B cell (primary cell): ENCODE measurements around the gene ZNF835. TPM values are rescaled to one million over a fixed set of nuclear protein-coding genes. Genes with fewer than 3 reads are reported as not detected.

Source experiments
- ATAC-seq: fragments of 200-7000 bp; cut with Tn5 transposase; one replicate; pipeline ENCODE4 v1.10.0; 2021; ENCODE audit warnings: low read depth, mild to moderate bottlenecking, moderate number of reproducible peaks, moderate library complexity
- CTCF ChIA-PET: fragments of 350-600 bp; sonication (Branson Sonifier 250); formaldehyde crosslinking; loops from one replicate; lab custom pipeline; 2021; ENCODE audit warnings: antibody characterized with exemption, inconsistent platforms; lab: Charles Lee
- POLR2A ChIA-PET: fragments of 350-600 bp; sonication (Branson Sonifier 250); formaldehyde crosslinking; loops from one replicate; lab custom pipeline; 2021; ENCODE audit warnings: antibody characterized with exemption; lab: Charles Lee
- DNase-seq: peaks from one replicate; pipeline ENCODE4 v3.0.0; 2013
- H2AFZ ChIP-seq: 2 replicates; pipeline ENCODE4 v1.6.1; 2012; ENCODE audit warnings: mild to moderate bottlenecking, low read depth, low read length; ENCODE audit not compliant: insufficient read depth, poor library complexity, severe bottlenecking
- H3K27ac ChIP-seq, 2 donors: 1 replicate in 1 of 2; 2 replicates in 1 of 2; pipeline ENCODE4 v1.5.1; 2012 to 2013; ENCODE audit warnings: low read length in 2 of 2, mild to moderate bottlenecking in 2 of 2, moderate library complexity in 1 of 2
- H3K27me3 ChIP-seq, 4 experiments: fragments of 200-600 bp in 1 of 4; sonication (generic) in 1 of 4; replicated peaks in 1 of 4; 1 replicate in 2 of 4; 2 replicates in 2 of 4; pipeline versions ENCODE4 v1.6.1 to v1.7.0; 2013 to 2016; ENCODE audit warnings: low read length in 3 of 4, mild to moderate bottlenecking in 2 of 4, mixed read lengths in 1 of 4, moderate library complexity in 1 of 4; ENCODE audit not compliant: insufficient read depth in 4 of 4, control insufficient read depth in 3 of 4; ENCODE audit errors: control extremely low read depth in 1 of 4
- H3K36me3 ChIP-seq, 2 experiments: replicated peaks in 1 of 2; 1 replicate in 1 of 2; 2 replicates in 1 of 2; pipeline versions ENCODE4 v1.6.1 to v1.7.1; 2013; ENCODE audit warnings: low read length in 1 of 2; ENCODE audit not compliant: insufficient read depth in 2 of 2, control insufficient read depth in 1 of 2; ENCODE audit errors: control extremely low read depth in 1 of 2, extremely low read depth in 1 of 2
- H3K4me1 ChIP-seq, 2 donors: fragments of 200-600 bp in 1 of 2; sonication (generic) in 1 of 2; 1 replicate in 1 of 2; 2 replicates in 1 of 2; pipeline versions ENCODE4 v1.5.1 to v1.6.1; 2013 to 2017; ENCODE audit warnings: low read length in 2 of 2; ENCODE audit not compliant: control insufficient read depth in 2 of 2, insufficient read depth in 2 of 2
- H3K4me2 ChIP-seq: replicated peaks from 2 replicates; pipeline ENCODE3; 2012; ENCODE audit warnings: mild to moderate bottlenecking, low read depth, low read length; ENCODE audit not compliant: poor library complexity, severe bottlenecking
- H3K4me3 ChIP-seq, 5 experiments: fragments of 200-600 bp in 1 of 5; sonication (generic) in 1 of 5; 1 replicate in 3 of 5; 2 replicates in 2 of 5; pipeline versions ENCODE4 v1.5.1 to v1.7.0; 2011 to 2016; ENCODE audit warnings: low read length in 4 of 5, mild to moderate bottlenecking in 4 of 5, low read depth in 2 of 5, control low read depth in 1 of 5, moderate library complexity in 1 of 5; ENCODE audit not compliant: insufficient read depth in 1 of 5; ENCODE audit errors: control extremely low read depth in 1 of 5, extremely low read depth in 1 of 5
- H3K79me2 ChIP-seq: fragments of 200-600 bp; sonication (generic); one replicate; pipeline ENCODE4 v1.6.0; 2016; ENCODE audit warnings: low read length; ENCODE audit not compliant: control insufficient read depth, insufficient read depth
- H3K9ac ChIP-seq: fragments of 200-600 bp; sonication (generic); 2 replicates; pipeline ENCODE4 v1.6.1; 2017; ENCODE audit warnings: mild to moderate bottlenecking, low read length, moderate library complexity
- H3K9me3 ChIP-seq, 3 donors: one replicate each; pipeline versions ENCODE4 v1.6.1 to v1.7.1; 2013; ENCODE audit warnings: low read length in 2 of 3; ENCODE audit not compliant: control insufficient read depth in 2 of 3, insufficient read depth in 1 of 3; ENCODE audit errors: control extremely low read depth in 1 of 3
- H4K20me1 ChIP-seq: 2 replicates; pipeline ENCODE4 v1.6.0; 2012; ENCODE audit warnings: mild to moderate bottlenecking, low read length; ENCODE audit not compliant: insufficient read depth, control insufficient read depth, poor library complexity, severe bottlenecking
- H3K27ac Mint-ChIP-seq: one replicate; pipeline ENCODE4 v1.8.0; 2021; ENCODE audit warnings: mixed read lengths
- H3K27me3 Mint-ChIP-seq: one replicate; pipeline ENCODE4 v1.8.0; 2021; ENCODE audit warnings: mixed read lengths
- H3K4me1 Mint-ChIP-seq: one replicate; pipeline ENCODE4 v1.8.0; 2021; ENCODE audit warnings: mixed read lengths
- H3K4me3 Mint-ChIP-seq: one replicate; pipeline ENCODE4 v1.8.0; 2021; ENCODE audit warnings: mixed read lengths
- H3K9me3 Mint-ChIP-seq: one replicate; pipeline ENCODE4 v1.8.0; 2022; ENCODE audit warnings: mixed read lengths; ENCODE audit not compliant: insufficient read depth
- CTCF ChIP-seq: fragments of 200-600 bp; IDR thresholded peaks from one replicate; pipeline ENCODE4 v1.8.0; 2022; ENCODE audit warnings: antibody characterized with exemption, mild to moderate bottlenecking
- EZH2 ChIP-seq: IDR thresholded peaks from 2 replicates; pipeline ENCODE4 v1.6.1; 2012; ENCODE audit warnings: borderline replicate concordance, low read depth, mild to moderate bottlenecking, moderate library complexity, low read length; ENCODE audit not compliant: insufficient read depth, poor library complexity, severe bottlenecking
- WGBS: methylation state at CpG from one replicate; pipeline ENCODE4 v1.1.5; 2013; ENCODE audit warnings: missing lambda C conversion rate; ENCODE audit not compliant: insufficient coverage; 5-methylcytosine and 5-hydroxymethylcytosine counted together
- intact Hi-C: fragments of 100-400 bp; cut with micrococcal nuclease; formaldehyde crosslinking; loops from one replicate; pipeline ENCODE4 v1.10.0; 2022
- polyA plus RNA-seq: library from polyadenylated mRNA; depleted of rRNA; stranded (reverse); fragments of >200 nt; gene quantifications from 2 replicates; pipeline ENCODE4 v1.2.3, GENCODE V29; 2012
- total RNA-seq, 2 donors: library from RNA; stranded (reverse); fragments of 120-200 nt in 1 of 2; gene quantifications; 1 replicate in 1 of 2; 2 replicates in 1 of 2; pipeline versions ENCODE4 v1.2.3 to v1.2.4, GENCODE V29; 2013 to 2022

The ZNF835 gene
- total and polyA plus RNA-seq, 2 donors (not counting 1 experiment from before 2014, with no cell fraction given): 4.3 to 7.0 TPM

GRCh38 chr19:56705939-56706338 lies 34.4 kb upstream of the ZNF835 start:
- H3K9me3 ChIP-seq: peaks cover 0 to 8% (median 2%) of the 10 kb centered on the region in 3 donors
- TF ChIP-seq EZH2 (no peak), CTCF (no peak)
- WGBS: no CpG with 5 or more reads among the region's 1 CpG
- no peak overlapping the region for H3K4me2 ChIP-seq
- POLR2A ChIA-PET: no interaction called here
- H3K9ac ChIP-seq: no peak overlapping the region
- CTCF ChIA-PET: no interaction called here
- Mint-ChIP-seq H3K27me3 (no peaks in the 10 kb centered on the region), H3K9me3 (peaks cover 8% of the 10 kb centered on the region), H3K4me3 (no peak overlapping the region), H3K4me1 (no peaks in the 10 kb centered on the region), H3K27ac (no peak overlapping the region)
- no peaks in the 10 kb centered on the region for H3K27me3 ChIP-seq
- DNase-seq (no peak), ATAC-seq (no peak)
- intact Hi-C loops: no loop called here
- H3K4me1 ChIP-seq: no peaks in the 10 kb centered on the region
- H3K36me3 ChIP-seq: no peaks in the 10 kb centered on the region
- H3K79me2 ChIP-seq: no peaks in the 10 kb centered on the region
- H2AFZ ChIP-seq: no peak overlapping the region
- no peak overlapping the region for H3K4me3 ChIP-seq
- H3K27ac ChIP-seq: no peak overlapping the region
- H4K20me1 ChIP-seq: no peaks in the 10 kb centered on the region

- intact Hi-C loops: no loop called here
- H3K9ac ChIP-seq: no peak overlapping the region
- WGBS: no CpG with 5 or more reads among the region's 1 CpG
- DNase-seq: no peak
- H3K4me1 Mint-ChIP-seq: no peaks in the 10 kb centered on the region
- no peak overlapping the region for H3K27ac ChIP-seq
- H3K4me3 Mint-ChIP-seq: no peak overlapping the region
- no peak overlapping the region for H3K27ac Mint-ChIP-seq
- no peak for TF ChIP-seq EZH2
- TF ChIP-seq CTCF: no peak
- H3K9me3 ChIP-seq: peaks cover 0 to 13% (median 0%) of the 10 kb centered on the region in 3 donors
- H2AFZ ChIP-seq: no peak overlapping the region
- H3K4me3 ChIP-seq: no peak overlapping the region
- ATAC-seq: no peak
- no peaks in the 10 kb centered on the region for H4K20me1 ChIP-seq
- no peaks in the 10 kb centered on the region for H3K27me3 ChIP-seq
- H3K36me3 ChIP-seq: no peaks in the 10 kb centered on the region
- H3K79me2 ChIP-seq: no peaks in the 10 kb centered on the region
- peaks cover 9% of the 10 kb centered on the region for H3K9me3 Mint-ChIP-seq
- ChIA-PET CTCF (no interaction called here), POLR2A (no interaction called here)
- H3K4me1 ChIP-seq: no peaks in the 10 kb centered on the region
- no peak overlapping the region for H3K4me2 ChIP-seq
- no peaks in the 10 kb centered on the region for H3K27me3 Mint-ChIP-seq
Measured at GRCh38 chr19:56701895-56702294, 30.3 kb upstream of the ZNF835 start.
